Stomach (tissue), 4 donors: ENCODE measurements around the gene IGSF21.

Experiments used
- EP300 ChIP-seq: sonication (generic); formaldehyde crosslinking; IDR thresholded peaks from one replicate; pipeline ENCODE4 v1.6.1; 2017; ENCODE audit warnings: antibody characterized with exemption
- POLR2A ChIP-seq, 4 donors: fragments of 450-650 bp; IDR thresholded peaks; one replicate each; pipeline ENCODE4 v1.6.1; 2016; ENCODE audit warnings: antibody characterized with exemption in 4 of 4, control low read depth in 2 of 4, mild to moderate bottlenecking in 1 of 4, moderate library complexity in 1 of 4
- POLR2AphosphoS5 ChIP-seq, 3 donors: sonication (generic); formaldehyde crosslinking; IDR thresholded peaks; one replicate each; pipeline ENCODE4 v1.6.1; 2016; ENCODE audit warnings: antibody characterized with exemption in 3 of 3
- TF ChIP-seq, protein P1 (sequence below), 7 experiments: fragments of 450-650 bp in 4 of 7; fragments of 200-600 bp in 3 of 7; sonication (generic) in 3 of 7; IDR thresholded peaks; one replicate each; pipeline ENCODE4 v1.5.1; 2016 to 2019; ENCODE audit warnings: antibody characterized with exemption in 7 of 7, control low read depth in 2 of 7, mild to moderate bottlenecking in 1 of 7

DNA sequence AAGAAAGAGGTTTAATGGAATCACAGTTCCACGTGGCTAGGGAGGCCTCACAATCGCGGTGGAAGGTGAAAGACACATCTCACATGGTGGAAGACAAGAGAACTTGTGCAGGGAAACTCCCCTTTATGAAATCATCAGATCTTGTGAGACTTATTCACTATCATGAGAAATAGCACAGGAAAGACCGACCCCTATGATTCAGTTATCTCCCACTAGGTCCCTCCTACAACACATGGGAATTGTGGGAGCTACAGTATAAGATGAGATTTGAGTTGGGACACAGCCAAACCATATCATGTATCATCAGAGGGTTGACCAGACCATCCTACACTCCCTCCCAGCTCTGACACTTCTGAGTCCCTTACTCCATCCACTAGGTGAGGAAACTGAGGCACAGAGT is 229.2 kb downstream of the IGSF21 start:
- TF ChIP-seq, protein P1, sequence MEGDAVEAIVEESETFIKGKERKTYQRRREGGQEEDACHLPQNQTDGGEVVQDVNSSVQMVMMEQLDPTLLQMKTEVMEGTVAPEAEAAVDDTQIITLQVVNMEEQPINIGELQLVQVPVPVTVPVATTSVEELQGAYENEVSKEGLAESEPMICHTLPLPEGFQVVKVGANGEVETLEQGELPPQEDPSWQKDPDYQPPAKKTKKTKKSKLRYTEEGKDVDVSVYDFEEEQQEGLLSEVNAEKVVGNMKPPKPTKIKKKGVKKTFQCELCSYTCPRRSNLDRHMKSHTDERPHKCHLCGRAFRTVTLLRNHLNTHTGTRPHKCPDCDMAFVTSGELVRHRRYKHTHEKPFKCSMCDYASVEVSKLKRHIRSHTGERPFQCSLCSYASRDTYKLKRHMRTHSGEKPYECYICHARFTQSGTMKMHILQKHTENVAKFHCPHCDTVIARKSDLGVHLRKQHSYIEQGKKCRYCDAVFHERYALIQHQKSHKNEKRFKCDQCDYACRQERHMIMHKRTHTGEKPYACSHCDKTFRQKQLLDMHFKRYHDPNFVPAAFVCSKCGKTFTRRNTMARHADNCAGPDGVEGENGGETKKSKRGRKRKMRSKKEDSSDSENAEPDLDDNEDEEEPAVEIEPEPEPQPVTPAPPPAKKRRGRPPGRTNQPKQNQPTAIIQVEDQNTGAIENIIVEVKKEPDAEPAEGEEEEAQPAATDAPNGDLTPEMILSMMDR (IDR thresholded peaks at IDR 0.05), result no peak
- TF ChIP-seq POLR2A (IDR thresholded peaks at IDR 0.05) (no peak), EP300 (no peak), POLR2AphosphoS5 (IDR thresholded peaks at IDR 0.05) (no peak)
